ENCODE data around the gene PARD3B.
A peak's percentile ranks its signal among the peaks of the same experiment; 100 is the strongest.

PARD3B gene

DNA sequence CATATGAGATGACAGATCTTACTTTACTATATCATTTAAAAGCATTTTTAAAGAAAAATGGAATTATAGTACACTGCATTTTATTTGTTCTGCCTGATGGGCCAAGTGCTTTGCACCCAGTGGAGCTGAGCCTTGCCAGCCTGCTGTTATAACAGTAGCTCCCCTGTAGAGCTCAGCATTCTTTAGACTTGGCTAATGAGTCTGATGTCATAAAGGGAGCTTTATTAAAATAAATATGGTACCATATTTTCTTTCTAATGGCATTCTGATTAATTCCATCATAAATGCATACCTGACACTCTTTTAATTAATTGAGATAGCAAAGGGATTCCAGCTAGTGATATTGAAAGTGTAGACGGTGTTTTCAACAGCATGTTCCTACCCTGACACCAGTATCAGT is 40.7 kb downstream of the PARD3B start:
- Mint-ChIP-seq H3K9me3 (peaks cover 12% of the 10 kb centered on the region), H3K27me3 (ENCODE audit: low read depth) (no peaks in the 10 kb centered on the region), H3K4me1 (no peaks in the 10 kb centered on the region), H3K27ac (no peak overlapping the region), H3K4me3 (no peak overlapping the region), H3K36me3 (ENCODE audit: low read depth) (peaks cover 9% of the 10 kb centered on the region)
- TF ChIP-seq, protein P1, sequence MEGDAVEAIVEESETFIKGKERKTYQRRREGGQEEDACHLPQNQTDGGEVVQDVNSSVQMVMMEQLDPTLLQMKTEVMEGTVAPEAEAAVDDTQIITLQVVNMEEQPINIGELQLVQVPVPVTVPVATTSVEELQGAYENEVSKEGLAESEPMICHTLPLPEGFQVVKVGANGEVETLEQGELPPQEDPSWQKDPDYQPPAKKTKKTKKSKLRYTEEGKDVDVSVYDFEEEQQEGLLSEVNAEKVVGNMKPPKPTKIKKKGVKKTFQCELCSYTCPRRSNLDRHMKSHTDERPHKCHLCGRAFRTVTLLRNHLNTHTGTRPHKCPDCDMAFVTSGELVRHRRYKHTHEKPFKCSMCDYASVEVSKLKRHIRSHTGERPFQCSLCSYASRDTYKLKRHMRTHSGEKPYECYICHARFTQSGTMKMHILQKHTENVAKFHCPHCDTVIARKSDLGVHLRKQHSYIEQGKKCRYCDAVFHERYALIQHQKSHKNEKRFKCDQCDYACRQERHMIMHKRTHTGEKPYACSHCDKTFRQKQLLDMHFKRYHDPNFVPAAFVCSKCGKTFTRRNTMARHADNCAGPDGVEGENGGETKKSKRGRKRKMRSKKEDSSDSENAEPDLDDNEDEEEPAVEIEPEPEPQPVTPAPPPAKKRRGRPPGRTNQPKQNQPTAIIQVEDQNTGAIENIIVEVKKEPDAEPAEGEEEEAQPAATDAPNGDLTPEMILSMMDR (IDR thresholded peaks at IDR 0.05; ENCODE audit: unreplicated experiment in 3 of 3): no peak

DNA sequence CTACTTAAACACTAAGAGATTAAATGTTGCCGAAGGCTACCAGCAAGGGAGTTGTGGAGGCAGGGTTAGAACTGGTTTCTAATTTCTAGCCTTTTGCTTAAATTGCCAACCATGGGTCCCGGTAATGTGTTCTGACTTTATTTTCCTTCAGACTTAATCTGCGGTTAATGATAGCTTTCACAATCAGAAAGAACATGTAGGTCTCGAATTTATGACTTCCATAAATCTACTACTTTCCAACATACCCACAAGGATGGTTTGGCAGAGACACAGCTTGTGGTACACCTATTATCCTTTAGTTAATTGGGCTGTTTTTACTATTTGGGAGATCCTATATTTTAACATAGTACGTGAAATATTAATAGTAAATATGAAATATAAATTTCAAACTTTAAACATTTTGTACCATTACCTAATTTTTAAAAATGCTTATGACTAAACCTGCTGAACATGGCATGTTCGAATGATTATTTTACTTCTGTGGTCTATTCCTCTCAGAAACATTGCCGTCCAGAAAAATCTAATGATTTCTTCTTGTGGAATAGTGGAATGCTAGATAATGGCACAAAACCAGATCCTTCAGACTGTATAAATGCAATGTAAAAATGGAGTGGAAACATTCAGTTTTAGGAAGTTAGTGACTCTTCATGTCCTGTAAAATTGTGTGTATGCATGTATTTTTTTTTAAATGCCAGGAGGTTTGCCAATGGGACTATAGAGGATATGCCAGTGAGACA is 41.3 kb downstream of the PARD3B start:
- TF ChIP-seq, protein P1 (IDR thresholded peaks at IDR 0.05; ENCODE audit: unreplicated experiment in 3 of 3): no peak
- H3K27ac Mint-ChIP-seq: no peak overlapping the region
- peaks cover 4% of the 10 kb centered on the region for H3K4me1 Mint-ChIP-seq
- H3K9me3 Mint-ChIP-seq: peaks cover 12% of the 10 kb centered on the region
- peaks cover 9% of the 10 kb centered on the region for H3K36me3 Mint-ChIP-seq (ENCODE audit: low read depth)
- no peaks in the 10 kb centered on the region for H3K27me3 Mint-ChIP-seq (ENCODE audit: low read depth)
- H3K4me3 Mint-ChIP-seq: no peak overlapping the region

DNA sequence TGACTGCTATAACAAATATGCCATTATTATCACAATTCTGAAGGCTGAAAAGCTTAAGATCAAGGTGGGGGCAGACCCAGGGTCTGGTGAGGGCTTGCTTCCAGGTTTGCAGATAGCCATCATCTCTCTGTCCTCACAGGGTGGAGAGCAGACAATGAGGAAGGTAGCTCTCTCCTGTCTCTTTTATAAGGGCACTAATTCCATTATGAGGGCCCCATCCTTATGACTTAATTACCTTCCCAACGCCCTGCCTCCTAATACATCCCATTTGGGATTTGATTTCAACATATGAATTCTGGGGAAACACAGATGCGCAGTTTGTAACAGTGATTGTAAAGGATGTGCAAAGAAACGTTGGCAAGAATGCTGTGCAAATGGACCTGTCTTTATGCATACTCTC is 44.8 kb downstream of the PARD3B start:
- H3K36me3 Mint-ChIP-seq (ENCODE audit: low read depth): peaks cover 9% of the 10 kb centered on the region
- H3K27me3 Mint-ChIP-seq (ENCODE audit: low read depth): no peaks in the 10 kb centered on the region
- no peak overlapping the region for H3K27ac Mint-ChIP-seq
- TF ChIP-seq, protein P1 (IDR thresholded peaks at IDR 0.05; ENCODE audit: unreplicated experiment in 3 of 3): no peak
- H3K4me3 Mint-ChIP-seq: no peak overlapping the region
- H3K9me3 Mint-ChIP-seq: peaks cover 12% of the 10 kb centered on the region
- peaks cover 8% of the 10 kb centered on the region for H3K4me1 Mint-ChIP-seq

DNA sequence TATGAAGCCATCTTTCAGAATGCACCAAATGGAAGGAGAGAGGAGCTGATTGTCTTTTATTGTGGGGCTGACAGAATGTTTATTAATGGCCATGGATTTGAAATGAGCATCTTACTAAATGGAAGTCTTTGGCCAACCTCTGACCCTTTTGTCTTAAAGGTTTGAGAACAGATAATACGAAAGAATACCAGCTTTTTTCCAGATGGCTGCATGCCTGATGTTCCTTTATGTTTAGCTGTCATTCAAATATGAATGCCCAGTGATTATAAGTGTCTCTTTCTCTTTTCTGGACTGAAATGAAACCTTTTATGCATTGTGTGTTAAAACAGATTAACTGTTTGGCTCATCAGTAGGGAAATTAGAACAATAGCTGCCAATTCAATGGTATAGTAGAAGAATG is 46.0 kb downstream of the PARD3B start:
- Mint-ChIP-seq H3K4me3 (no peak overlapping the region), H3K9me3 (peaks cover 12% of the 10 kb centered on the region), H3K4me1 (peaks cover 8% of the 10 kb centered on the region), H3K27me3 (ENCODE audit: low read depth) (no peaks in the 10 kb centered on the region), H3K36me3 (ENCODE audit: low read depth) (peaks cover 9% of the 10 kb centered on the region), H3K27ac (no peak overlapping the region)
- TF ChIP-seq, protein P1 (IDR thresholded peaks at IDR 0.05; ENCODE audit: unreplicated experiment in 3 of 3): no peak

DNA sequence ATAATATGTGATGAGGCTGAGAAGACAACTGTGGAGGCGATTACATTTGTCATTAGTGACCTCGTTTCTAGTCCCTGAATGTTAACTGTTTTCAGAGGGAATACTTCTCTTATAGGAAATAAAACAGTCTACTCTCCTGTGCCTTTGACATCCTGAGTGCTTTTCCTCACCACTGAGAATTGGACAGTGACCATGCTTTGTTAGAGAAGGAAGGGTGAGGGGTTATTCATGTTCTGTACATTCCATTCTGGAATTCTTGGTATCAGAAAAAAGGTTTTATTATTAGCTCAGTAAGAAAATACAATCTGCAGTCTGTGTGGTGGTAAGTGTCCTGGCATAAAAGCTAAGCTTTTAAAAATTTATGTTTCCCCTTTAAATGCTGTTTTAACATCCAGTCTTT is 58.8 kb downstream of the PARD3B start:
- TF ChIP-seq, protein P1 (IDR thresholded peaks at IDR 0.05; ENCODE audit: unreplicated experiment in 3 of 3): no peak
- Mint-ChIP-seq H3K4me3 (no peak overlapping the region), H3K36me3 (ENCODE audit: low read depth) (peaks cover 4% of the 10 kb centered on the region), H3K9me3 (peaks cover 11% of the 10 kb centered on the region), H3K27ac (peak overlapping the region; percentile 26 to 86 (median 59)), H3K4me1 (peaks cover 38% of the 10 kb centered on the region), H3K27me3 (ENCODE audit: low read depth) (no peaks in the 10 kb centered on the region)

Data from nephron (organoid).